HCT116 (cell line): ENCODE results near the gene B4GALNT2.

Experiments used
- POLR2A ChIP-seq: IDR thresholded peaks from 2 replicates; pipeline ENCODE4 v1.7.0; 2011; ENCODE audit warnings: borderline replicate concordance; ENCODE audit not compliant: insufficient read depth, insufficient read length; ENCODE audit errors: extremely low read depth
- TCF7L2 ChIP-seq: IDR thresholded peaks from 2 replicates; pipeline ENCODE4 v1.7.0; 2011; ENCODE audit warnings: borderline replicate concordance, inconsistent platforms; ENCODE audit not compliant: insufficient read depth, insufficient read length; ENCODE audit errors: extremely low read depth
- TF ChIP-seq, protein P1 (sequence below), 3 experiments: fragments of 200-600 bp in 1 of 3; sonication (generic) in 1 of 3; IDR thresholded peaks in 2 of 3; conservative IDR thresholded peaks in 1 of 3; 2 replicates each; pipeline ENCODE4 v1.5.1; 2012 to 2017; ENCODE audit warnings: low read depth in 2 of 3, low read length in 2 of 3, antibody characterized with exemption in 1 of 3, borderline replicate concordance in 1 of 3, control low read depth in 1 of 3, mild to moderate bottlenecking in 1 of 3, mixed read lengths in 1 of 3, mixed run types in 1 of 3, moderate library complexity in 1 of 3; ENCODE audit not compliant: insufficient read depth in 1 of 3

DNA sequence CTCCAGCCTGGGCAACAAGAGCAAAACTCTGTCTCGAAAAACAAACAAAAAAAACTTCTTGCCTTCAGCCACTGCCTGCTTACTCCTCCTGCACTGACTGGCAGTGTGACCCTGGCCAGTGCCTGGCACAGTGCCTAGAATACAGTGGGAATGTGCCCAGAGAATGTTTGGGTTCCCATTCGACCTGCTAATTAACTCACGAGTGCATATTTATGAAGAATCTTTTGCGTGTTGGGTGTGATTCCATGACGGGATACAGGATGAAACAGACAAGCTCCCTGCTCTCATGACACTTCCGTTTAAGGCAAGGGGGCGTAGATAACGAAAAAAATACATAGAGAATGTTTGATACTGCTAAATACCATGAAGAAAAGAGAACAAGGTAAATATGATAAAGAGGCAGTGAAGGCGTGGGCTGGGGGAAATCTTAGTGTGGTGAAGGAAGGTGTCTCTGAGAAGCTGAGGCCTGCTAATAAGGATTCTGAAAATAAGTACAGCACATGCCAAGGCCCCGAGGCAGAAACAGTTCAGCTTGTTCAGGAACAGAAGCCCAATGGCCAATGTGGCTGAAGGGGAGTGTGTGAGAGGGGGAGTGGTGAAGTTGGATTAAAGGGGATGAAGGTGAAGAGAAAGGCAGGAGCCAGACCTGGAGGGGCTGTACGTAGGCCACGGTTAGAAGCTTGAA is 82.2 kb downstream of the B4GALNT2 start:
- TF ChIP-seq, protein P1, sequence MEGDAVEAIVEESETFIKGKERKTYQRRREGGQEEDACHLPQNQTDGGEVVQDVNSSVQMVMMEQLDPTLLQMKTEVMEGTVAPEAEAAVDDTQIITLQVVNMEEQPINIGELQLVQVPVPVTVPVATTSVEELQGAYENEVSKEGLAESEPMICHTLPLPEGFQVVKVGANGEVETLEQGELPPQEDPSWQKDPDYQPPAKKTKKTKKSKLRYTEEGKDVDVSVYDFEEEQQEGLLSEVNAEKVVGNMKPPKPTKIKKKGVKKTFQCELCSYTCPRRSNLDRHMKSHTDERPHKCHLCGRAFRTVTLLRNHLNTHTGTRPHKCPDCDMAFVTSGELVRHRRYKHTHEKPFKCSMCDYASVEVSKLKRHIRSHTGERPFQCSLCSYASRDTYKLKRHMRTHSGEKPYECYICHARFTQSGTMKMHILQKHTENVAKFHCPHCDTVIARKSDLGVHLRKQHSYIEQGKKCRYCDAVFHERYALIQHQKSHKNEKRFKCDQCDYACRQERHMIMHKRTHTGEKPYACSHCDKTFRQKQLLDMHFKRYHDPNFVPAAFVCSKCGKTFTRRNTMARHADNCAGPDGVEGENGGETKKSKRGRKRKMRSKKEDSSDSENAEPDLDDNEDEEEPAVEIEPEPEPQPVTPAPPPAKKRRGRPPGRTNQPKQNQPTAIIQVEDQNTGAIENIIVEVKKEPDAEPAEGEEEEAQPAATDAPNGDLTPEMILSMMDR (IDR thresholded peaks at IDR 0.05 in 2 of 3, conservative IDR thresholded peaks at IDR 0.05 in 1 of 3; ENCODE audit: borderline replicate concordance in 1 of 3, insufficient read depth in 1 of 3, low read depth in 2 of 3, low read length in 2 of 3), result no peak
- TF ChIP-seq TCF7L2 (no peak), POLR2A (no peak)
